SK-N-SH (cell line): Measurements from ENCODE around the gene ATP8A1. TPM values are rescaled to one million over a fixed set of nuclear protein-coding genes. Genes with fewer than 3 reads are reported as not detected.

Source experiments
- CTCF ChIA-PET: fragments of 300-600, 350-600 bp; formaldehyde crosslinking; extraction: SDS; loops from one replicate; lab custom pipeline; 2021; lab: Yijun Ruan, JAX
- POLR2A ChIA-PET: fragments of 350-600 bp; sonication (Branson Sonifier 250); formaldehyde crosslinking; extraction: SDS; loops from one replicate; lab custom pipeline; 2020; ENCODE audit warnings: antibody characterized with exemption, inconsistent platforms; lab: Yijun Ruan, JAX
- DNase-seq: peaks from one replicate; pipeline ENCODE4 v3.0.0; 2012
- H2AFZ ChIP-seq: fragments of 200-600 bp; sonication (generic); 2 replicates; pipeline ENCODE4 v1.8.1; 2016; ENCODE audit warnings: antibody characterized with exemption, mild to moderate bottlenecking, low read depth
- H3F3A ChIP-seq: fragments of 200-600 bp; sonication (generic); replicated peaks from 2 replicates; pipeline ENCODE3; 2016; ENCODE audit warnings: antibody characterized with exemption, mild to moderate bottlenecking; ENCODE audit not compliant: insufficient read depth
- H3K27ac ChIP-seq, 2 experiments: fragments of 200-500 bp in 1 of 2; fragments of 200-600 bp in 1 of 2; sonication (Bioruptor generic) in 1 of 2; sonication (generic), shearing (Covaris generic) in 1 of 2; 2 replicates each; pipeline versions ENCODE4 v1.5.1 to v1.6.1; 2014 to 2016; ENCODE audit warnings: low read depth in 2 of 2, inconsistent platforms in 1 of 2, low read length in 1 of 2, mild to moderate bottlenecking in 1 of 2, mixed read lengths in 1 of 2
- H3K27me3 ChIP-seq: fragments of 200-600 bp; sonication (generic), shearing (Covaris generic); 2 replicates; pipeline ENCODE4 v1.6.1; 2016; ENCODE audit warnings: mixed run types; ENCODE audit not compliant: insufficient read depth
- H3K36me3 ChIP-seq, 2 experiments: fragments of 200-500 bp in 1 of 2; fragments of 200-600 bp in 1 of 2; sonication (Bioruptor generic) in 1 of 2; sonication (generic) in 1 of 2; replicated peaks in 1 of 2; 2 replicates each; pipeline versions ENCODE3 to v1.5.1; 2014 to 2016; ENCODE audit warnings: low read length in 1 of 2, mild to moderate bottlenecking in 1 of 2; ENCODE audit not compliant: insufficient read depth in 2 of 2, control insufficient read depth in 1 of 2
- H3K4me1 ChIP-seq, 2 experiments: fragments of 200-500 bp in 1 of 2; fragments of 200-600 bp in 1 of 2; sonication (Bioruptor generic) in 1 of 2; sonication (generic), shearing (Covaris generic) in 1 of 2; 2 replicates each; pipeline versions ENCODE4 v1.5.1 to v1.6.1; 2014 to 2016; ENCODE audit warnings: low read depth in 1 of 2, low read length in 1 of 2, mixed run types in 1 of 2; ENCODE audit not compliant: insufficient read depth in 2 of 2, control insufficient read depth in 1 of 2
- H3K4me2 ChIP-seq: fragments of 200-600 bp; sonication (generic), shearing (Covaris generic); 2 replicates; pipeline ENCODE4 v1.6.1; 2017; ENCODE audit warnings: mixed run types
- H3K4me3 ChIP-seq, 2 experiments: fragments of 200-500 bp in 1 of 2; fragments of 200-600 bp in 1 of 2; sonication (Bioruptor generic) in 1 of 2; sonication (generic), shearing (Covaris generic) in 1 of 2; 2 replicates each; pipeline versions ENCODE4 v1.5.1 to v1.8.1; 2014 to 2016; ENCODE audit warnings: low read depth in 2 of 2, inconsistent platforms in 1 of 2, low read length in 1 of 2, mild to moderate bottlenecking in 1 of 2, mixed read lengths in 1 of 2, moderate library complexity in 1 of 2
- H3K79me2 ChIP-seq: fragments of 200-600 bp; sonication (generic); 2 replicates; pipeline ENCODE4 v1.8.1; 2017; ENCODE audit warnings: mild to moderate bottlenecking; ENCODE audit not compliant: insufficient read depth
- H3K9ac ChIP-seq: fragments of 200-600 bp; sonication (generic); 2 replicates; pipeline ENCODE4 v1.6.1; 2017; ENCODE audit warnings: mixed run types
- H3K9me2 ChIP-seq: fragments of 200-600 bp; sonication (generic); 2 replicates; pipeline ENCODE4 v1.6.1; 2017; ENCODE audit warnings: mixed run types
- H3K9me3 ChIP-seq: fragments of 200-600 bp; sonication (generic); 2 replicates; pipeline ENCODE4 v1.6.1; 2017; ENCODE audit warnings: mixed run types, mild to moderate bottlenecking, moderate library complexity
- H4K20me1 ChIP-seq: fragments of 200-600 bp; sonication (generic); 2 replicates; pipeline ENCODE4 v1.6.1; 2017; ENCODE audit warnings: mild to moderate bottlenecking, mixed run types; ENCODE audit not compliant: insufficient read depth
- CHD2 ChIP-seq: fragments of 150-350 bp; IDR thresholded peaks from 2 replicates; pipeline ENCODE4 v1.6.1; 2018; ENCODE audit warnings: low read length; ENCODE audit not compliant: partially characterized antibody
- EZH2phosphoT487 ChIP-seq: fragments of 200-600 bp; sonication (generic); IDR thresholded peaks from 2 replicates; pipeline ENCODE4 v1.6.1; 2017; ENCODE audit warnings: low read depth, mixed run types, mild to moderate bottlenecking, antibody characterized with exemption, moderate library complexity, borderline replicate concordance
- FOSL2 ChIP-seq: IDR thresholded peaks from 2 replicates; pipeline ENCODE4 v1.4.0; 2012; ENCODE audit warnings: low read depth, mild to moderate bottlenecking, moderate library complexity, borderline replicate concordance
- FOXJ3 ChIP-seq: sonication (generic); formaldehyde crosslinking; IDR thresholded peaks from 2 replicates; pipeline ENCODE4 v1.5.1; 2020; ENCODE audit warnings: mild to moderate bottlenecking, missing genetic modification reagents
- FOXM1 ChIP-seq: IDR thresholded peaks from 2 replicates; pipeline ENCODE4 v1.4.0; 2012; ENCODE audit warnings: low read depth, mild to moderate bottlenecking
- MXI1 ChIP-seq: IDR thresholded peaks from 2 replicates; pipeline ENCODE4 v1.6.1; 2012; ENCODE audit warnings: mild to moderate bottlenecking, low read depth, low read length, improper control_type of control experiment
- NFIC ChIP-seq: IDR thresholded peaks from 2 replicates; pipeline ENCODE4 v1.4.0; 2012; ENCODE audit warnings: borderline replicate concordance
- NRF1 ChIP-seq: IDR thresholded peaks from 2 replicates; pipeline ENCODE4 v1.6.1; 2012; ENCODE audit warnings: low read depth, mild to moderate bottlenecking, low read length
- POLR2AphosphoS5 ChIP-seq: IDR thresholded peaks from 2 replicates; pipeline ENCODE4 v1.6.1; 2012; ENCODE audit warnings: low read depth, low read length
- RAD21 ChIP-seq: IDR thresholded peaks from 2 replicates; pipeline ENCODE4 v1.6.1; 2012; ENCODE audit warnings: mild to moderate bottlenecking, low read length
- RCOR1 ChIP-seq: fragments of 150-350 bp; IDR thresholded peaks from 2 replicates; pipeline ENCODE4 v1.6.1; 2017; ENCODE audit warnings: antibody characterized with exemption, low read length
- RXRA ChIP-seq: IDR thresholded peaks from 2 replicates; pipeline ENCODE4 v1.4.0; 2012; ENCODE audit warnings: low read depth, mild to moderate bottlenecking, borderline replicate concordance
- SIN3A ChIP-seq: IDR thresholded peaks from 2 replicates; pipeline ENCODE4 v1.6.1; 2012; ENCODE audit warnings: low read depth, mild to moderate bottlenecking, low read length, moderate library complexity, borderline replicate concordance
- TAF1 ChIP-seq: IDR thresholded peaks from 2 replicates; pipeline ENCODE4 v1.6.1; 2012; ENCODE audit warnings: low read depth, mild to moderate bottlenecking, low read length, moderate library complexity, borderline replicate concordance
- TCF12 ChIP-seq: IDR thresholded peaks from 2 replicates; pipeline ENCODE4 v1.4.0; 2012
- TEAD4 ChIP-seq: IDR thresholded peaks from 2 replicates; pipeline ENCODE4 v1.4.0; 2012; ENCODE audit warnings: mild to moderate bottlenecking, borderline replicate concordance; ENCODE audit not compliant: insufficient read depth
- YY1 ChIP-seq: IDR thresholded peaks from 2 replicates; pipeline ENCODE4 v1.4.0; 2012; ENCODE audit warnings: low read depth, mild to moderate bottlenecking
- WGBS: methylation state at CpG from one replicate; pipeline ENCODE4 v1.1.6; 2017; ENCODE audit warnings: low lambda C conversion rate; 5-methylcytosine and 5-hydroxymethylcytosine counted together
- polyA plus RNA-seq, 3 experiments: library from polyadenylated mRNA; depleted of rRNA; stranded (reverse); fragments of >200 nt; gene quantifications; 2 replicates each; pipeline ENCODE4 v1.2.3, GENCODE V29; 2012
- TF ChIP-seq, protein P1 (sequence below): IDR thresholded peaks from 2 replicates; pipeline ENCODE4; 2012
- TF ChIP-seq, protein P2 (sequence below): IDR thresholded peaks from 2 replicates; pipeline ENCODE4 v1.4.0; 2012; ENCODE audit warnings: low read depth, borderline replicate concordance

Gene ATP8A1
- polyA plus RNA-seq, 1 of the 3 experiments (the other 2 are of a cell fraction), result 0.38 TPM

DNA sequence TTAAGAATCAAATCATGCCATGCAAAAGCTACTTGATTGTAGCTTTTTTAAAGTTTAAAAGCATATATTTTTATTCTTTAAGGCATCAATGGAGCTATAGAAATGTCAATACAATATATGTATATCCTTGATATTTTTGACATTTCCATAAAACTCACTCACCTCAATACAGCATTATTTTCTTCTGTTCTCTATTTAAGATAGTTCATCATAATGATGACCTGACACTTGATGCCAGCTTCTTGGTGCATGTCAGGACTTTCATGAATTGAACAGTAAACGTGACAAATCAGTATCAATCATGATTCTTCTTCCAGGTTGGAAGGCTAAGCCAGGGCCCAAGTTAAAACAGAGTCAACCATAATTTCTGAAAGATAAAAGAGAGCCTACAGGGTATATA is 33.6 kb upstream of the ATP8A1 start:
- no peak overlapping the region for H3K4me3 ChIP-seq
- H3K36me3 ChIP-seq, result no peaks in the 10 kb centered on the region
- DNase-seq, result no peak
- POLR2A ChIA-PET, result no interaction called here
- no peak overlapping the region for H3K9ac ChIP-seq
- no peak for TF ChIP-seq RAD21
- TF ChIP-seq TAF1, result no peak
- no peak for TF ChIP-seq TCF12
- TF ChIP-seq SIN3A, result no peak
- no peak for TF ChIP-seq FOXJ3 (CRISPR knock-in tag)
- no peak for TF ChIP-seq YY1
- no peak for TF ChIP-seq POLR2AphosphoS5
- no peak for TF ChIP-seq MXI1
- TF ChIP-seq, protein P1, sequence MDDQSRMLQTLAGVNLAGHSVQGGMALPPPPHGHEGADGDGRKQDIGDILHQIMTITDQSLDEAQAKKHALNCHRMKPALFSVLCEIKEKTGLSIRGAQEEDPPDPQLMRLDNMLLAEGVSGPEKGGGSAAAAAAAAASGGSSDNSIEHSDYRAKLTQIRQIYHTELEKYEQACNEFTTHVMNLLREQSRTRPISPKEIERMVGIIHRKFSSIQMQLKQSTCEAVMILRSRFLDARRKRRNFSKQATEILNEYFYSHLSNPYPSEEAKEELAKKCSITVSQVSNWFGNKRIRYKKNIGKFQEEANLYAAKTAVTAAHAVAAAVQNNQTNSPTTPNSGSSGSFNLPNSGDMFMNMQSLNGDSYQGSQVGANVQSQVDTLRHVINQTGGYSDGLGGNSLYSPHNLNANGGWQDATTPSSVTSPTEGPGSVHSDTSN, result no peak
- TF ChIP-seq CHD2, result no peak
- no peak for TF ChIP-seq FOXM1
- TF ChIP-seq NFIC, result no peak
- no peak for TF ChIP-seq EZH2phosphoT487
- no peak for TF ChIP-seq NRF1
- TF ChIP-seq RXRA, result no peak
- TF ChIP-seq, protein P2, sequence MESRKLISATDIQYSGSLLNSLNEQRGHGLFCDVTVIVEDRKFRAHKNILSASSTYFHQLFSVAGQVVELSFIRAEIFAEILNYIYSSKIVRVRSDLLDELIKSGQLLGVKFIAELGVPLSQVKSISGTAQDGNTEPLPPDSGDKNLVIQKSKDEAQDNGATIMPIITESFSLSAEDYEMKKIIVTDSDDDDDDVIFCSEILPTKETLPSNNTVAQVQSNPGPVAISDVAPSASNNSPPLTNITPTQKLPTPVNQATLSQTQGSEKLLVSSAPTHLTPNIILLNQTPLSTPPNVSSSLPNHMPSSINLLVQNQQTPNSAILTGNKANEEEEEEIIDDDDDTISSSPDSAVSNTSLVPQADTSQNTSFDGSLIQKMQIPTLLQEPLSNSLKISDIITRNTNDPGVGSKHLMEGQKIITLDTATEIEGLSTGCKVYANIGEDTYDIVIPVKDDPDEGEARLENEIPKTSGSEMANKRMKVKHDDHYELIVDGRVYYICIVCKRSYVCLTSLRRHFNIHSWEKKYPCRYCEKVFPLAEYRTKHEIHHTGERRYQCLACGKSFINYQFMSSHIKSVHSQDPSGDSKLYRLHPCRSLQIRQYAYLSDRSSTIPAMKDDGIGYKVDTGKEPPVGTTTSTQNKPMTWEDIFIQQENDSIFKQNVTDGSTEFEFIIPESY, result no peak
- no peak for TF ChIP-seq RCOR1
- no peak for TF ChIP-seq TEAD4
- no peaks in the 10 kb centered on the region for H4K20me1 ChIP-seq
- CTCF ChIA-PET, result interaction anchor here (0.6 to 1.3 kb wide), 3 partner anchors 10 to 175 kb away, joined by 3 read pairs; no protein-coding TSS in a partner anchor
- H3K9me3 ChIP-seq, result no peaks in the 10 kb centered on the region
- H3K27me3 ChIP-seq, result no peaks in the 10 kb centered on the region
- H3K4me2 ChIP-seq, result no peak overlapping the region
- WGBS, result 0% methylated on average over 1 of the region's 1 CpG
- H3K79me2 ChIP-seq, result no peaks in the 10 kb centered on the region
- H3F3A ChIP-seq, result no peaks in the 10 kb centered on the region
- H3K9me2 ChIP-seq, result no peaks in the 10 kb centered on the region
- no peaks in the 10 kb centered on the region for H3K4me1 ChIP-seq
- no peak overlapping the region for H3K27ac ChIP-seq
- no peak overlapping the region for H2AFZ ChIP-seq

DNA sequence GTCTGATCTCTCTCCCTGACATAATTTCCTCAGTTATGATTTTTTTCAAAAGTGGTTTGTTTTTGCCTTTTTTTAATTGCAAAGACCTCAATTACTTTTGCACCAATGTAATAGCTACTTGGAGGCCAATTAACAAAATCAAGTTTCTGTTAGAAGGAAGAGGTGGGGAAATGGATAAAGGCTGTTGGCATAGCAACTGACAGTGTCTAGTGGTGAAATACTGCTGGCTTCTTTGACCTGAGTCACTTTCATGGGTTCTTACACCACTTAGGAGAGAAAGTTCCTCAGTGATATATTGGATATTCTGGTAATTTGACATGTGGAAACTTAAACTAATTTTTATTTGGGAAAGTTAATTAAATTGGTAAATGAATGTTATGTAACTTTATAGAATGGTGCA is 26.5 kb upstream of the ATP8A1 start:
- Histone ChIP-seq H3F3A (no peaks in the 10 kb centered on the region), H3K9ac (no peak overlapping the region), H3K27me3 (no peaks in the 10 kb centered on the region), H3K79me2 (no peaks in the 10 kb centered on the region), H3K4me2 (no peak overlapping the region), H3K4me1 (no peaks in the 10 kb centered on the region), H2AFZ (no peak overlapping the region), H3K9me2 (no peaks in the 10 kb centered on the region), H4K20me1 (no peaks in the 10 kb centered on the region), H3K27ac (no peak overlapping the region), H3K9me3 (no peaks in the 10 kb centered on the region), H3K4me3 (no peak overlapping the region), H3K36me3 (no peaks in the 10 kb centered on the region)
- no peak for DNase-seq
- ChIA-PET POLR2A (no interaction called here), CTCF (no interaction called here)
- TF ChIP-seq, protein P2, result no peak
- no peak for TF ChIP-seq FOSL2
